Ishikawa (cell line): ENCODE data around the gene PRRC2A.

Experiments used
- EP300 ChIP-seq: IDR thresholded peaks from 2 replicates; pipeline ENCODE4 v1.6.1; 2012; ENCODE audit warnings: borderline replicate concordance
- RAD21 ChIP-seq: IDR thresholded peaks from 2 replicates; pipeline ENCODE4 v1.6.1; 2012; ENCODE audit warnings: low read depth
- YY1 ChIP-seq: IDR thresholded peaks from 2 replicates; pipeline ENCODE4 v1.6.1; 2012; ENCODE audit warnings: low read depth
- ZBTB7A ChIP-seq: IDR thresholded peaks from 2 replicates; pipeline ENCODE4 v1.6.1; 2012; ENCODE audit warnings: low read depth

DNA sequence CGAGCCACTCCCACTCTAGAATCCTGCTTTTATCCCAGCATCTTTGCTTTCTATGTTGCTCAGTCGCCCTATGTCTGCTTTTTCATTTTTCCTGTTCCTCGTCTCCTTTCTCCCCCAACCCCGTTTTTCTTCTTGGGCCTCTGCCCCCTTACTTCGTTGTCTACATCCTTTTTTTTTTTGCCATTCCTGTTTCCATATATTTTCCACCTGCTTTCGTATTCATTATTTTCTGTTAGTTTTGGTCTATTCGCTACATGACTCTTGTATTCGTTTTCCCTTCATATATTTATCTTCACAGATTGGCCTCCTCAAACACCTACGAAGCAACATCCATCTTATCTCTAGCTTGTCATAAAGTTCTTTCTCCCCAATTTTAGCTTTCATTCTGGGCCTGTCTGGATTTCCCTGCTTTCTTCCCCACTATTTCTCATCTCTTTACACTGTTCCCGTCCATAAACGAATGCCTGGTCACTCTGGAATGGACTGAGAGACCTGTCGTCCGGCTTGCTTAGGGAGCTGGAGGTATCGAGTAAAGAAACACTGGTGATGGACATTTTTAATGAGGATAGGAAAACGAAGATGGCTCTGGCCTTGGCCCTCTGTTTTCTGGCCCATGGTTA is 915 bp downstream of the PRRC2A start:
- TF ChIP-seq YY1 (no peak), EP300 (no peak), RAD21 (no peak), ZBTB7A (no peak)
